GM12865 (cell line): ENCODE data around the gene GPR82.

ENCODE experiments used
- DNase-seq: peaks from one replicate; pipeline ENCODE4 v3.0.0; 2010; ENCODE audit warnings: low read depth
- H3K4me3 ChIP-seq: 2 replicates; pipeline ENCODE4 v1.5.1; 2011; ENCODE audit warnings: mild to moderate bottlenecking, low read depth, low read length, control low read depth
- CTCF ChIP-seq: IDR thresholded peaks from 2 replicates; pipeline ENCODE4 v1.5.1; 2011; ENCODE audit warnings: low read length, control low read depth, low read depth, inconsistent platforms; ENCODE audit not compliant: insufficient read depth; ENCODE audit errors: missing control alignments

Gene GPR82

GRCh38 chrX:41705680-41706374 lies 18.2 kb upstream of the GPR82 start:
- no peak overlapping the region for H3K4me3 ChIP-seq
- TF ChIP-seq CTCF = no peak
- DNase-seq = peak; percentile 73

GRCh38 chrX:41707218-41707617 lies 16.8 kb upstream of the GPR82 start:
- H3K4me3 ChIP-seq = no peak overlapping the region
- no peak for TF ChIP-seq CTCF
- no peak for DNase-seq

DNA sequence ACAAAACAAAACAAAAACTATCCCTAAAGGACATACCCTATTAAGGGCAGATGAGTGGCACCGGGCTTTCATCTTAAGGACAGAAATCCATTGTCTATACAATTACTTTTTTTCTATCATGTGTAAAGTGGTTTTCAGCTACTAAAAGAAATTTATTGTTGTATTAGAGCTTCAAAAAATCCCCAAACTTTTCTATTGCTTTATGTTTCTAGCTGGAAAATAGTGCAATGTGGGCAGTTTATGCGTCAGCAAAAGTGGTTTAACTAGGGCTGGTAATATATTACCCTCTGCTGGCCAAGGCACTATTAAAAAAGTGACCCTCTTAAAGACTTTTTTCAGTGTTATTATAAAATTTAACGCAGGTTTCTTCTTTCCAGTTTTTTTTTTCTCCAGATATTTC lies 15.5 kb upstream of the GPR82 start:
- no peak for DNase-seq
- no peak overlapping the region for H3K4me3 ChIP-seq
- TF ChIP-seq CTCF = no peak

GRCh38 chrX:41711021-41711667 lies 12.8 kb upstream of the GPR82 start:
- no peak for DNase-seq
- TF ChIP-seq CTCF = no peak
- H3K4me3 ChIP-seq = no peak overlapping the region

- no peak overlapping the region for H3K4me3 ChIP-seq
- TF ChIP-seq CTCF = no peak
- no peak for DNase-seq
Measured at GRCh38 chrX:41716222-41716621, 7.8 kb upstream of the GPR82 start.

- no peak for TF ChIP-seq CTCF
- DNase-seq = no peak
- no peak overlapping the region for H3K4me3 ChIP-seq
Measured at GRCh38 chrX:41716767-41717473, 7.1 kb upstream of the GPR82 start.
